C4-2B (cell line): ENCODE measurements around the gene MTMR1.

Experiments used
- H3K27ac ChIP-seq: fragments of 450-650 bp; 2 replicates; pipeline ENCODE4 v1.5.1; 2017
- ZFX ChIP-seq: fragments of 450-650 bp; IDR thresholded peaks from 2 replicates; pipeline ENCODE4 v1.6.1; 2017
- TF ChIP-seq, protein P1 (sequence below): fragments of 450-650 bp; conservative IDR thresholded peaks from 2 replicates; pipeline ENCODE4 v1.5.1; 2017; ENCODE audit warnings: mild to moderate bottlenecking

The MTMR1 gene

DNA sequence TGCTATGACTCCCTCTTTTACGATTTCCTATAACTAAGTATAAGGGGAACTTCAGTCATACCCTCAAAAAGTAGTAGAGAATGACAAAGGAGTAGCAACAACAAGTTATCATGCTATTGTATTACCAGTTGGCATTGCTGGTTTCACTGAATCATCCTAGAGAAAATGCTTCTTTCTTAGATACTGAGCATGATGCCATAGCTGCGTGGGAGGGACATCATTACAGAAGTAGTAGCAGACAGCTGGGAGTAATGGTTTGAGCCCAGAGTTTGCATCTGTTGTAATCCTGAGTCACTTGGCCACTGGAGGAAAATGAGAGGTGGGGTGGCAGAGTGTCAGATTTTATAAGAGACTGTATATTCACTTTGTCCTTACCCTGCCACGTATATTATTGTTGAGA, 38.6 kb downstream of the MTMR1 start:
- TF ChIP-seq, protein P1, sequence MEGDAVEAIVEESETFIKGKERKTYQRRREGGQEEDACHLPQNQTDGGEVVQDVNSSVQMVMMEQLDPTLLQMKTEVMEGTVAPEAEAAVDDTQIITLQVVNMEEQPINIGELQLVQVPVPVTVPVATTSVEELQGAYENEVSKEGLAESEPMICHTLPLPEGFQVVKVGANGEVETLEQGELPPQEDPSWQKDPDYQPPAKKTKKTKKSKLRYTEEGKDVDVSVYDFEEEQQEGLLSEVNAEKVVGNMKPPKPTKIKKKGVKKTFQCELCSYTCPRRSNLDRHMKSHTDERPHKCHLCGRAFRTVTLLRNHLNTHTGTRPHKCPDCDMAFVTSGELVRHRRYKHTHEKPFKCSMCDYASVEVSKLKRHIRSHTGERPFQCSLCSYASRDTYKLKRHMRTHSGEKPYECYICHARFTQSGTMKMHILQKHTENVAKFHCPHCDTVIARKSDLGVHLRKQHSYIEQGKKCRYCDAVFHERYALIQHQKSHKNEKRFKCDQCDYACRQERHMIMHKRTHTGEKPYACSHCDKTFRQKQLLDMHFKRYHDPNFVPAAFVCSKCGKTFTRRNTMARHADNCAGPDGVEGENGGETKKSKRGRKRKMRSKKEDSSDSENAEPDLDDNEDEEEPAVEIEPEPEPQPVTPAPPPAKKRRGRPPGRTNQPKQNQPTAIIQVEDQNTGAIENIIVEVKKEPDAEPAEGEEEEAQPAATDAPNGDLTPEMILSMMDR: no peak
- no peak for TF ChIP-seq ZFX
- H3K27ac ChIP-seq: no peak overlapping the region

DNA sequence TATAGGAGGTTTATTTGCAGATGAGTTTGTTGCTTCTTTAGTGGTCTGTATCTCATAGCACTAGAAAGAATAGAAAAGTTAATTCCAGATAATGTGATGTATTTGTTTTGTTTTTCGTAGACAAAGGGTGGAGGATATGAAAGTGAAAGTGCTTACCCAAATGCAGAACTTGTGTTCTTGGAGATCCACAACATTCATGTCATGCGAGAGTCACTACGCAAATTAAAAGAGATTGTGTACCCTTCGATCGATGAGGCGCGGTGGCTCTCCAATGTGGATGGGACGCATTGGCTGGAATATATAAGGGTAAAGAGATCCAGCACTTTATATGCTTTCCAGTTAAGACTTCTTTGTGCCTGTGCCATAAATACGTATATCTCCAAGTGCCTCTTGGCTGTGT, 43.3 kb downstream of the MTMR1 start:
- no peak for TF ChIP-seq ZFX
- TF ChIP-seq, protein P1: no peak
- H3K27ac ChIP-seq: no peak overlapping the region

DNA sequence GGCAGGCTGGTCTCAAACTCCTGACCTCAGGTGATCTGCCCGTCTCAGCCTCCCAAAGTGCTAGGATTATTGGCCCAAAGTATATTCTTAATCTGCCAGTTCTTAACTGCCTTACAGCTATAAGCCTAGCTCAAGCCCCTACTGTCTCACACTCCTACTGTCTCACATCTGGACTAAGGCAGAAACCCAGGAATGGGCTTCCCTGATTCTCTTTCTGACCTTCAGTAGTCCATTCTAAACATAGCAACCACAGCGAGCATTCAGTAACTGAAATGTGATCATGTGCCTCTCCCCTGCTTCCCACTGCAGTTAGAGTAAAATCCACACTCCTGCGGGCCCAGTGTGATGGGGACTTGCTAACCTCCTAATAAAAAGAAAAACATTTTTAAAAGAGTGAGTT, 58.9 kb downstream of the MTMR1 start:
- no peak overlapping the region for H3K27ac ChIP-seq
- TF ChIP-seq ZFX: no peak
- TF ChIP-seq, protein P1: no peak

DNA sequence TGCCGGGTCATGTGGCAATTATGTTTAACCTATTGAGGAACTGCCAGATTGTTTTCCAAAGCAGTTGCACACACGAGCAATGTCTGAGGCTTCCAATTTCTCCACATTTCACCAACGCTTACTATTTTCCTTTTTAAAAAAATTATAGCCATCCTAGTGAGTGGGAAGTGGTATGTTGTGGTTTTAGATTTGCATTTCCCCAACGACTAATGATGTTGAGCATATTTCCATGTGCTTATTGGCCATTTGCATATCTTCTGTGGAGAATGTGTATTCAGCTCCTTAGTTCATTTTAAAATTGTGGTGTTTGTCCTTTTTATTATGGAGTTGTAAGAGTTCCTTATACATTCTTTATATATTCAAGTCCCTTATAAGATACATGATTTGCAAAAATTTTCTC, 60.2 kb downstream of the MTMR1 start:
- TF ChIP-seq, protein P1: no peak
- TF ChIP-seq ZFX: no peak
- no peak overlapping the region for H3K27ac ChIP-seq

DNA sequence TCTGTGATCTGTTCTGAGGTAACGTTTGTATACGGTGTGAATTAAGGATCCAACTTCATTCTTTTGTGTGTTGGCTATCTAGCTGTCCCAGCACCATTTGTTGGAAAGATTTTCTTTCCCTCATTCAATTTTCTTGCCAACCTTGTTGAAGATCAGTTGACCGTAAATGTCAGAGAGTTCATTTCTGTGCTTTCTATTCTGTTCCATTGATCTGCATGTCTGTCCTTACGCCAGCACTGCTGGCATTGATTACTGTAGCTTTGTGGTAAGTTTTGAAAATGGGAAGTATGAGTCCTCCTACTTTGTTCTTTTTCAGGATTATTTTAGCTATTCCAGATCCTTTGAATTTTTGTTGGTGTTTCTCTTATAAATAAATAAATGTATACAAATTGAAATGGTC, 60.8 kb downstream of the MTMR1 start:
- TF ChIP-seq, protein P1: no peak
- no peak for TF ChIP-seq ZFX
- no peak overlapping the region for H3K27ac ChIP-seq

DNA sequence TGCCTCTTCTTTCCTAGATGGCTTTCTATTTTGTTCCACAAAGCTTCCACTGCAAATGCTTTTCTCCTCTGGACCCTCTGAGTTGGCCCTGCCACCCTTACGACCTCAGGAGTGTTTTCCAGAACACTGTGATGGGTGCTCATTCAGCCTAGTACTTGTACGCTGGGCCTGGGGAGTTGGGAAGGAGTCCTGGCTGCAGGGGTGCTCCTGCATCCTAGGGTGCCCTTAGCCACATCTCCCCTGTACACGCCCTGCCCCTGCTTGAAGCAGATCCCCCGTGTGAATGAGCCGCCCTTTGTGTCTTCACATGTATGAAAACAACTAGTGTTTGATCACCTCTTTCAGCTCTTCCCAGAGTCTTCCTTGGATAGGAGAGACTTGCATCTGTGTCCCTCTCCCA, 64.2 kb downstream of the MTMR1 start:
- TF ChIP-seq ZFX: no peak
- TF ChIP-seq, protein P1: no peak
- no peak overlapping the region for H3K27ac ChIP-seq

DNA sequence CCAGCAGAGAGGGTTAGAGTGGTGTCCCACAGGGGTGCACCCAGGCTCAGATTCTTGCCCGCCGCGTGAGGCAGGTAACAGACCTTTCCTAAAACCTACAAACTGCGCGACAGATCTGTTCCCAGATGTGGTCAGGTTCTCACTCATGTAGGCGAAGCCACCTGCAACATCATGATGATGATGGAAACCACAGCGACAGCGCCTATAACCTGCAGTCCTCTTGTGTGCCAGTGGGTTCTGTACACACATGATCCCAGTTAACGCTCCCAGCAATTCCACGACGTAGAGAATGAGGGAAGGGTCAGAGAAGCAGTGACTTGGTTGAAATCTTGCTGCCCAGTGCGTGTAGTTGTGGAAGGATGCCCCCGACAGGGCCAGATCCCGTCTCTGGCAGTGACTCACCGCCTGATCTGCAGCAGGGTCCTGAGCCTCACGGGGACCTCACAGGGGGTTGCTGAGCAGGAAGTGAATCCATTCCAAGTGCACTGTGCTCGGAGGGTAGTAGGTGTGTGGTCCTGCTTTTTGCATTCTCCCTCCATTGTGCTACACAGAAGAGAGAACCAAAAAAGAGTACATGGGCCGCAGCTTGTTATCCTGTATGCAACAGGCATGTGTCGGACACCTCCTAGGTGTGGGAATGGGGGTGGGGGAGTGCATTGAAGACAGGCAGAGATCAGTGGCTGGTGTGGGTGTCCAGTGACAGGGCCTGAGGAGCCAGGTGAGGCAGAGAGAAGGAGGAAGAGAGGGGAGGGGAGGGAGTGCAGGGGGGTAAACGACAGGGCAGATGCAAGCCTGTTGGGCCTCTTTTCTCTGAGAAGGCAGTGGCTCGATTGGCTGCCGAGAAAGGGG, 66.6 kb downstream of the MTMR1 start:
- H3K27ac ChIP-seq: no peak overlapping the region
- TF ChIP-seq, protein P1: no peak
- no peak for TF ChIP-seq ZFX
